IMR-90 (cell line): ENCODE results near the gene TEX11. TPM values are rescaled to one million over a fixed set of nuclear protein-coding genes. Genes with fewer than 3 reads are reported as not detected.

Experiments
- ATAC-seq: fragments of 200-7000 bp; cut with Tn5 transposase; 2 replicates; pipeline ENCODE4 v1.9.1; 2020; ENCODE audit warnings: low read depth, mild to moderate bottlenecking, moderate library complexity
- BruUV-seq: library from RNA; stranded (reverse); fragments of 400-500 nt; replicated peaks from 2 replicates; lab custom pipeline; 2021; lab: Mats Ljungman, UMichigan
- CTCF ChIA-PET: fragments of 300-600 bp; formaldehyde crosslinking; extraction: SDS; loops from one replicate; lab custom pipeline; 2021; ENCODE audit warnings: antibody characterized with exemption; lab: Yijun Ruan, JAX
- POLR2A ChIA-PET: fragments of 300-600 bp; sonication (Branson Sonifier 250); formaldehyde crosslinking; loops from one replicate; lab custom pipeline; 2022; ENCODE audit warnings: antibody characterized with exemption; ENCODE audit not compliant: unreplicated experiment; lab: Charles Lee
- DNase-seq: peaks from one replicate; pipeline ENCODE4 v3.0.0; 2013
- H2AFZ ChIP-seq: replicated peaks from 2 replicates; pipeline ENCODE3; 2013; ENCODE audit warnings: low read length, mild to moderate bottlenecking; ENCODE audit not compliant: poor library complexity
- H2AK5ac ChIP-seq: 2 replicates; pipeline ENCODE4 v1.6.1; 2013; ENCODE audit warnings: low read depth, low read length, inconsistent platforms
- H2AK9ac ChIP-seq: replicated peaks from 2 replicates; pipeline ENCODE3; 2013; ENCODE audit warnings: mild to moderate bottlenecking, low read depth, low read length, moderate library complexity; ENCODE audit not compliant: poor library complexity
- H2BK120ac ChIP-seq: 2 replicates; pipeline ENCODE4 v1.6.1; 2013; ENCODE audit warnings: low read depth, low read length, inconsistent platforms
- H2BK15ac ChIP-seq: 3 replicates; pipeline ENCODE4 v1.6.1; 2013; ENCODE audit warnings: low read depth, low read length, inconsistent platforms
- H2BK20ac ChIP-seq: 2 replicates; pipeline ENCODE4 v1.6.1; 2013; ENCODE audit warnings: low read depth, mild to moderate bottlenecking, inconsistent platforms, low read length, moderate library complexity
- H2BK5ac ChIP-seq: 2 replicates; pipeline ENCODE4 v1.6.1; 2013; ENCODE audit warnings: mild to moderate bottlenecking, low read depth, low read length, inconsistent platforms; ENCODE audit not compliant: poor library complexity, severe bottlenecking
- H3K14ac ChIP-seq: replicated peaks from 2 replicates; pipeline ENCODE4 v1.6.1; 2013; ENCODE audit warnings: low read depth, low read length, inconsistent platforms
- H3K18ac ChIP-seq: 2 replicates; pipeline ENCODE4 v1.6.1; 2013; ENCODE audit warnings: low read depth, low read length, control low read depth
- H3K23ac ChIP-seq: 2 replicates; pipeline ENCODE4 v1.6.1; 2013; ENCODE audit warnings: low read depth, low read length, inconsistent platforms
- H3K27ac ChIP-seq: 2 replicates; pipeline ENCODE4 v1.5.1; 2013; ENCODE audit warnings: mild to moderate bottlenecking, control low read depth, low read length; ENCODE audit not compliant: insufficient read depth
- H3K27me3 ChIP-seq: 2 replicates; pipeline ENCODE4 v1.6.1; 2013; ENCODE audit warnings: low read length; ENCODE audit not compliant: control insufficient read depth, insufficient read depth
- H3K36me3 ChIP-seq: 2 replicates; pipeline ENCODE4 v1.6.1; 2013; ENCODE audit warnings: low read length, mixed read lengths; ENCODE audit not compliant: control insufficient read depth, insufficient read depth
- H3K4ac ChIP-seq: 2 replicates; pipeline ENCODE4 v1.6.1; 2013; ENCODE audit warnings: low read depth, low read length, inconsistent platforms
- H3K4me1 ChIP-seq: 2 replicates; pipeline ENCODE4 v1.6.1; 2013; ENCODE audit warnings: low read length, mixed read lengths; ENCODE audit not compliant: control insufficient read depth, insufficient read depth
- H3K4me2 ChIP-seq: 2 replicates; pipeline ENCODE4 v1.6.1; 2013; ENCODE audit warnings: low read depth, mild to moderate bottlenecking, control low read depth, low read length, moderate library complexity
- H3K4me3 ChIP-seq: 2 replicates; pipeline ENCODE4 v1.5.1; 2013; ENCODE audit warnings: low read depth, mild to moderate bottlenecking, control low read depth, low read length, moderate library complexity; ENCODE audit not compliant: insufficient read depth
- H3K56ac ChIP-seq: 2 replicates; pipeline ENCODE4 v1.6.1; 2013; ENCODE audit warnings: low read length, inconsistent platforms; ENCODE audit not compliant: insufficient read depth; ENCODE audit errors: extremely low read depth
- H3K79me1 ChIP-seq, 2 experiments: 2 replicates each; pipeline ENCODE4 v1.6.1; 2013; ENCODE audit warnings: low read length in 2 of 2, inconsistent platforms in 1 of 2, low read depth in 1 of 2
- H3K9ac ChIP-seq: 2 replicates; pipeline ENCODE4 v1.6.1; 2013; ENCODE audit warnings: low read depth, low read length, control low read depth
- H3K9me1 ChIP-seq: 2 replicates; pipeline ENCODE4 v1.6.1; 2013; ENCODE audit warnings: low read length, inconsistent platforms; ENCODE audit not compliant: insufficient read depth
- H3K9me3 ChIP-seq: 2 replicates; pipeline ENCODE4 v1.6.1; 2013; ENCODE audit warnings: low read length; ENCODE audit not compliant: control insufficient read depth, insufficient read depth
- H4K20me1 ChIP-seq: 2 replicates; pipeline ENCODE4 v1.6.1; 2013; ENCODE audit warnings: low read length, inconsistent platforms; ENCODE audit not compliant: insufficient read depth
- H4K5ac ChIP-seq: 2 replicates; pipeline ENCODE4 v1.6.1; 2013; ENCODE audit warnings: mild to moderate bottlenecking, low read depth, low read length, control low read depth
- H4K8ac ChIP-seq, 2 experiments: 2 replicates each; pipeline ENCODE4 v1.6.1; 2013; ENCODE audit warnings: low read depth in 2 of 2, low read length in 2 of 2, control low read depth in 1 of 2, inconsistent platforms in 1 of 2
- H4K91ac ChIP-seq: 2 replicates; pipeline ENCODE4 v1.6.1; 2013; ENCODE audit warnings: low read depth, low read length, inconsistent platforms; ENCODE audit not compliant: insufficient read depth
- BHLHE40 ChIP-seq: fragments of 150-350 bp; IDR thresholded peaks from 2 replicates; pipeline ENCODE4 v1.6.1; 2016; ENCODE audit warnings: mild to moderate bottlenecking, low read depth, low read length
- CEBPB ChIP-seq: IDR thresholded peaks from 2 replicates; pipeline ENCODE4 v1.6.1; 2012; ENCODE audit warnings: low read depth, low read length, improper control_type of control experiment
- CHD1 ChIP-seq: IDR thresholded peaks from 2 replicates; pipeline ENCODE4 v1.6.1; 2012; ENCODE audit warnings: low read depth, low read length, improper control_type of control experiment
- CTCF ChIP-seq: conservative IDR thresholded peaks from 2 replicates; pipeline ENCODE4 v1.5.1; 2012; ENCODE audit warnings: mild to moderate bottlenecking, low read depth, low read length, improper control_type of control experiment
- ELK1 ChIP-seq: fragments of 150-350 bp; IDR thresholded peaks from 2 replicates; pipeline ENCODE4 v1.6.1; 2016; ENCODE audit warnings: low read depth, mild to moderate bottlenecking, low read length, moderate library complexity, borderline replicate concordance
- FOS ChIP-seq: fragments of 150-350 bp; IDR thresholded peaks from 2 replicates; pipeline ENCODE4 v1.6.1; 2016; ENCODE audit warnings: low read depth, low read length
- MAFK ChIP-seq: IDR thresholded peaks from 2 replicates; pipeline ENCODE4 v1.6.1; 2012; ENCODE audit warnings: low read depth, low read length, improper control_type of control experiment
- MAZ ChIP-seq: IDR thresholded peaks from 2 replicates; pipeline ENCODE4 v1.6.1; 2012; ENCODE audit warnings: low read depth, mild to moderate bottlenecking, low read length, improper control_type of control experiment, moderate library complexity, borderline replicate concordance
- MXI1 ChIP-seq: IDR thresholded peaks from 2 replicates; pipeline ENCODE4 v1.6.1; 2012; ENCODE audit warnings: low read depth, mild to moderate bottlenecking, low read length, moderate library complexity, borderline replicate concordance
- NFE2L2 ChIP-seq: fragments of 150-350 bp; IDR thresholded peaks from 2 replicates; pipeline ENCODE4 v1.6.1; 2016; ENCODE audit warnings: low read depth, mild to moderate bottlenecking, low read length
- POLR2A ChIP-seq: IDR thresholded peaks from 2 replicates; pipeline ENCODE4 v1.6.1; 2012; ENCODE audit warnings: mild to moderate bottlenecking, low read depth, low read length
- RAD21 ChIP-seq: IDR thresholded peaks from 2 replicates; pipeline ENCODE4 v1.6.1; 2012; ENCODE audit warnings: low read length, improper control_type of control experiment
- RCOR1 ChIP-seq: IDR thresholded peaks from 2 replicates; pipeline ENCODE4 v1.6.1; 2012; ENCODE audit warnings: mild to moderate bottlenecking, low read length, improper control_type of control experiment; ENCODE audit not compliant: insufficient replicate concordance
- RFX5 ChIP-seq: IDR thresholded peaks from 2 replicates; pipeline ENCODE4 v1.8.0; 2012; ENCODE audit warnings: low read depth, mild to moderate bottlenecking, low read length, moderate library complexity
- SMC3 ChIP-seq: fragments of 150-350 bp; IDR thresholded peaks from 2 replicates; pipeline ENCODE4 v1.6.1; 2016; ENCODE audit warnings: low read depth, mild to moderate bottlenecking, antibody characterized with exemption, low read length, moderate library complexity
- USF2 ChIP-seq: fragments of 150-350 bp; IDR thresholded peaks from 2 replicates; pipeline ENCODE4 v1.6.1; 2017; ENCODE audit warnings: mild to moderate bottlenecking, antibody characterized with exemption, low read length, low read depth
- WGBS, 2 experiments: methylation state at CpG; one replicate each; pipeline versions ENCODE4 v1.1.5 to v1.1.7; 2013; ENCODE audit warnings: missing lambda C conversion rate in 2 of 2; ENCODE audit not compliant: insufficient read length in 1 of 2; ENCODE audit errors: extremely low coverage in 2 of 2; 5-methylcytosine and 5-hydroxymethylcytosine counted together
- dilution Hi-C: fragments of 300-500 bp; cut with HindIII; formaldehyde crosslinking; loops from one replicate; pipeline ENCODE4 v1.14.3; 2018; ENCODE audit warnings: low sequenced_read_pairs; ENCODE audit not compliant: unreplicated experiment
- in situ Hi-C: fragments of 300-500 bp; cut with MboI; formaldehyde crosslinking; loops from 3 replicates; pipeline ENCODE4 v1.14.3; 2019; ENCODE audit warnings: low sequenced_read_pairs, inconsistent platforms, mixed read lengths
- intact Hi-C: fragments of 100-400 bp; cut with micrococcal nuclease; formaldehyde crosslinking; loops from 2 replicates; pipeline ENCODE4 v1.10.0; 2022
- polyA plus RNA-seq, 3 experiments: library from polyadenylated mRNA; depleted of rRNA; stranded (reverse); fragments of >200 nt; gene quantifications; 2 replicates each; pipeline ENCODE4 v1.2.3, GENCODE V29; 2012; ENCODE audit warnings: low replicate concordance in 1 of 3
- total RNA-seq: library from RNA; depleted of rRNA; stranded (reverse); fragments of >200 nt; gene quantifications from 2 replicates; pipeline ENCODE4 v1.2.3, GENCODE V29; 2012

The TEX11 gene
- total and polyA plus RNA-seq, 2 of the 4 experiments (the other 2 are of a cell fraction) = not detected

GRCh38 chrX:70656304-70656703 lies 252.2 kb downstream of the TEX11 start:
- dilution Hi-C loops = no loop called here
- H2AK5ac ChIP-seq = no peak overlapping the region
- H3K4ac ChIP-seq = no peak overlapping the region
- H3K9me3 ChIP-seq = no peaks in the 10 kb centered on the region
- ChIA-PET CTCF (no interaction called here), POLR2A (no interaction called here)
- ATAC-seq (no peak), DNase-seq (no peak)
- intact Hi-C loops = no loop called here
- H2BK5ac ChIP-seq = no peak overlapping the region
- no peak overlapping the region for H3K23ac ChIP-seq
- no peak for TF ChIP-seq USF2
- TF ChIP-seq SMC3 = no peak
- no peak for TF ChIP-seq BHLHE40
- no peak for TF ChIP-seq FOS
- TF ChIP-seq RCOR1 = no peak
- no peak for TF ChIP-seq CHD1
- TF ChIP-seq MAFK = no peak
- TF ChIP-seq POLR2A = no peak
- no peak for TF ChIP-seq RFX5
- TF ChIP-seq CTCF = no peak
- no peak for TF ChIP-seq NFE2L2
- TF ChIP-seq ELK1 = no peak
- no peak for TF ChIP-seq MXI1
- no peak for TF ChIP-seq RAD21
- no peak for TF ChIP-seq MAZ
- no peak for TF ChIP-seq CEBPB
- H3K9ac ChIP-seq = no peak overlapping the region
- H3K9me1 ChIP-seq = no peaks in the 10 kb centered on the region
- no peaks in the 10 kb centered on the region for H3K27me3 ChIP-seq
- H2AK9ac ChIP-seq = no peak overlapping the region
- H3K14ac ChIP-seq = no peak overlapping the region
- in situ Hi-C loops = no loop called here
- no CpG with 5 or more reads among the region's 4 CpGs for WGBS, 2 experiments
- no peak overlapping the region for H3K27ac ChIP-seq
- H4K20me1 ChIP-seq = no peaks in the 10 kb centered on the region
- no peak overlapping the region for H4K8ac ChIP-seq
- H3K56ac ChIP-seq = no peak overlapping the region
- no peak overlapping the region for H3K18ac ChIP-seq
- H4K5ac ChIP-seq = no peak overlapping the region
- no peaks in the 10 kb centered on the region for H3K36me3 ChIP-seq
- no peak overlapping the region for H2BK15ac ChIP-seq
- H4K91ac ChIP-seq = no peak overlapping the region
- no peak overlapping the region for H3K4me3 ChIP-seq
- no peak overlapping the region for H2BK20ac ChIP-seq
- H2BK120ac ChIP-seq = no peak overlapping the region
- no peaks in the 10 kb centered on the region for H3K79me1 ChIP-seq
- no peak overlapping the region for H2AFZ ChIP-seq
- no peaks in the 10 kb centered on the region for H3K4me1 ChIP-seq
- BruUV-seq = no TSS peak
- H3K4me2 ChIP-seq = no peak overlapping the region
